SIG-M5 treated with dmso at 0.1 percent for 504 hours (cell line): ENCODE measurements around the gene ECHDC1.
"Not testable (repeated sequence)": the region's sequence is repeated elsewhere in the genome, so short reads cannot be mapped to it uniquely, and the experiment has no call there.

Source experiments
- DNase-seq: peaks from one replicate; lab custom pipeline; 2025; ENCODE audit not compliant: unreplicated experiment; lab: John Stamatoyannopoulos, UW

Gene ECHDC1

DNA sequence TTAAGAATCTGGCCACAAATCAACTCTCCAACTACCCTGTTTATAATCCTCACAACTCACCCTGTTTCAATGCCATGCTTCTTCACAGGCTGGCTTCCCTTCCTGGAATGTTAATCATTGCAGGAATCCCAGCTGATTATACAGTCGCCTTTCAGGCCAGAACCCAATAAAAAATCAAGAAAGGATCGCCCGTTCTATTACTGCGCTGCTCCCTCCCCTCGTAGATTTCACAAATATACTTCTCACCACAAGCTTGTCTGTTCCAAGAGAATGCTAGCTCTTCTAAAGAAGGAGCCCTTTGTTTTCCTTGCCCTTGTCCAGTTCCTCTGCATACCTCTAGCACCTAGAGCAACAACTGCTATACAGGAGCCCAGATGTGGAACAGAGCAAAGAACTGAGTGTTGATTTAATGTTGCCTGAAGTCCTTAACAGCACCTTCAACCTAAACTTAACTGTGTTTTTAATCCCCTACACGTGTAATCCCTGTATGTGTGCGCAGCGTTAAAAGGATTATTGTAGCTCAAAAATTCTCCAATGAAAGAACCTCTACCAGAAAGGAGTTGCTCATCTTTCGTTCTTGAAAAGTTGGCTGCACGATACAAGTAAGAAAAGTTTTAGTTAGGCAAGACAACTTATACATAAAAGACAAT, 988 bp downstream of the ECHDC1 start:
- DNase-seq: no peak

DNA sequence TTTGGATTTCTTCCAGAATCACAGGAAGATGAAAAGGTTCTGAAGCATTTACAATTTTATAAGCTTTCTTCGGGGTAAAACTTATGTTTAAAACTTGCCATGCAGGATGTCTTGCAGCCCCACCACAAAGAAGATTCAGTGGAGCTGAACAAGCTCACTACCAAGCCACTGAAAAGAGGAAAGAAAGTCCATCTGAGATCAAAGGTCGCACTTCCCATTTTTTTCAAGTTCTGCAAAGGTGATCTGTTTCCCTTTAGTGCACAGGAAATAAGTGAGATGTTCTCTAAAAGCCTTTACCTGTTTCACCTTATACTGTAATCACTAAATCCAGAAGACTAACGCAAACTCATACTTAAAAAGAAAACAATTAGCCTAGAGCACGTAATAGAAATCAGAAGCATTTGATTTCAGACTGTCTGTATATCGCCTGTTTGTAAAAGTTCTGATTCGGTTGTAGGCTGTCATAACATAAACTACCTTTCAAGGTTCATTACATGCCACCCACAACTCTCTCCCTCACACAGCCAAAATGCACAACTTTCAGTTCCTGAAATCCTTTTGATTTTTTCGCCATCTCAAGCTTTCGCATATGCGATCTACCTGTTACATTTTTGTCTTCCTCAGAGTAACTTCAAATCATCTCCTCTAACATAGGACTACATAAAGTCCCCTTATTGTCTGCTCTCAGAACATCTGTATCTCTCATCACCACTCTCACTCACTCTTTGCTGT, 1.8 kb downstream of the ECHDC1 start:
- DNase-seq: peak; percentile 33

DNA sequence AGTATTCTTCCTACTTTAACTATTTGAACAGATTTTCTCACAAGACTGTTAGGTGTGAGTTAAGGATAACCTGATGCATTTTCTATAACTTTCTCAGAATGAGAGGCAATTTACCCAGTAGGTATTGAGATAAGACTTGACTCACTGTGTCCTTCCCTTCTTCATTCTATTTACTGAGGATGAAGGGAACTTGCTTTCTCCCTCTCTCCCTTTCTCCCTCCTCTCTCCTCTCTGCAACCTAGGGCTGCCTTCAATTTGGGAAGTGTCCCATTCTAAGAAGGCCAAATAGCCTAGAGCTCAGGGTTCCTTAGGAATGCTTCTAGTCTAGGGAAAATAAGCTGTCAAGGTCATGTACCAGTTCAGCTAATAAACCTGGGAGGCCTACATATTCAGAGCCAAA, 3.2 kb downstream of the ECHDC1 start:
- DNase-seq: no peak

DNA sequence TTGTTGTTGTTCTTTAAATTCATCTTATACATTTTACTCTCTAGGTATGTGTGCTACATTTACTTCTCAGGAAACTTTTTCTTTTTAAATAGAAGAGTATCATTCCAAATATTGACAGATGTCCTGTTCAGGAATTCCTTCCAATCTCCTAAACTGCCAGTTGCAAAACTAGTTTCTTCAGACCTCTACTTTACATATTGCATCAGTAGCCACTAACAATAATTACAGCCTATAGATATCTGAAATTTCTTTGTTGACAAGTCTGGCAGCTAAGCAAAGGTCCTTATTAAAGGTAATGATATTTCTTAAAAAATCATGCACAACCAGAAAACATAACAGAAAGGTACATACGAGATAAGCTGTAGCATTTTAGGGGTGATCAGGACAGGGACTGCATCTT, 4.5 kb downstream of the ECHDC1 start:
- DNase-seq: no peak

DNA sequence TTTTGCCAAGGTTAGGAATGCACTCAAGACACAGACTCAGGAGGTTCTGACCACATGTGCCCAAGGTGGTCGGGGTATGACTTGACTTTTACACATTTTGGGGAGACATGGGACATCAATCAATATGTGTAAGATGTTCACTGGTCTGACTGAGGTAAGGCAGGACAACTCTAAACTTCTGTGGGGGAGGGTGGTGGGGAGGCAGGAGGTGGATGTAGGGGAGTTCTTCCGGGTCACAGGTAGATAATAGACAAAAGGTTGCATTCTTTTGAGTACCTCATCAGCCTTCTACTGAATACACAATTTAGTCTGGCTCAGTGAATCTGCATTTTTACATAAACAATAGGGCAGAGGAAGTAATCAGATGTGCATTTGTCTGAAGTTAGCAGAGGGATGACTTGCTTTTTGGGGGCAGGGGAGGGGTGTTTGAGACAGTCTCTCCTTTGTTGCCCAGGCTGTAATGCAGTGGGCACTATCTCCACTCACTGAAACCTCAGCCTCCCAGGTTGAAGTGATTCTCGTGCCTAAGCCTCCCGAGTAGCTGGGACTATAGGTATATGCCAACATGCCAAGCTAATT, 10.9 kb downstream of the ECHDC1 start:
- DNase-seq: no peak

DNA sequence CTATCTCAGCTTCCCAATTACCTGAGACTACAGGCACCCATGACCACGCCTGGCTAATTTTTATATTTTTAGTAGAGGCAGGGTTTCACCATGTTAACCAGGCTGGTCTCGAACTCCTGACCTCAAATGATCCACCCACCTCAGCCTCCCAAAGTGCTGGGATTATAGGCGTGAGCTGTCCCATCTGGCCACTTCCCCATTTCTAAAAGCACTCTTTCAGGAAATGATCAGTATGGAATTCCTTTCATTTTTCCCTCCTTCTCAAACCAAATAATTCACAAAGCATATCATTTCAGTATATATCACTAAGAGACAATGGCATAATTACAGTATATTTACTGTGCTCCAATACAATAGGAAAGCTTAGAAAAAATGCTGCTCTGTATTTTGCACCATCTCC, 12.2 kb downstream of the ECHDC1 start:
- DNase-seq: not testable (repeated sequence)

DNA sequence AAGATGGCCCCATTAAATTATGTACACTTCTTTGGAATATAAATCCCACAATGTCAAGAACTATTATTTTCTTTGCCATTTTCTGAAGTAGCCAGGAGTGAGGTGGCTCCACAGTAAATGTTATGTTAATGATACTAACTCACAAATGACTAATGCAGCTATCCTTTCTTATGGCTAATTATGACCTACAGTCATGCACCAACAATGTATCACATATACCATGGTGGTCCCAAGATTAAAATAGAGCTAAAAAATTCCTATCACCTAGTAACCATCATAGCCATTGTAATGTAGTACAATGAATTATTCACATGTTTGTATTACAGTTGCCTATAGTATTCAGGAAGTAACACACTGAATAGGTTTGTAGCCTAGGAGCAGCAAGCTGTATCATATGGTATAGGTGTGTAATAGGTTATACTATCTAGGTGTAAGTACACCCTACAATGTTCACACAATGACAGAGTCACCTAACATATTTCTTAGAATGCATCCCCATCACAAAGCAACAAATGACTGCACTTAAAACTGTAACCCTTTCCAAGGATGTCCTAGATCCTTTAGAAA, 15.3 kb downstream of the ECHDC1 start:
- no peak for DNase-seq

DNA sequence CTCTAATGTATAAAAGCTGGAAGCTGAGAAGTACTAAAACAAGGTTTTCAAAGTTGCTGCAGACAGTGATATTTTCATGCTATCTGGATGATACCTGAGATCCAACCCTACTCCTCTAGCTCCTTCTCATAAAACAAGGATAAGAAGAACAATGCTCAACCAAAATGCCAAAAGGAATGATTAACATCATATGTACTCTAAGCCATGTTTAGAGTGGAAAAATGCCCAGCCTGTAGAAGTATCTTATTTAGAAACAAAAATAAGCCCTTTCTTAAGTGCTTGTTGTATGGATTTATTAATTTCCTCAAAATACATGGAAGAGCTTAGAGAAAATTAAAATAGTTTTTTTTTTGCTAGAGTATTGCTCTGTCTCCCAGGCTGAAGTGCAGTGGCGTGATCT, 23.7 kb downstream of the ECHDC1 start:
- DNase-seq: no peak

DNA sequence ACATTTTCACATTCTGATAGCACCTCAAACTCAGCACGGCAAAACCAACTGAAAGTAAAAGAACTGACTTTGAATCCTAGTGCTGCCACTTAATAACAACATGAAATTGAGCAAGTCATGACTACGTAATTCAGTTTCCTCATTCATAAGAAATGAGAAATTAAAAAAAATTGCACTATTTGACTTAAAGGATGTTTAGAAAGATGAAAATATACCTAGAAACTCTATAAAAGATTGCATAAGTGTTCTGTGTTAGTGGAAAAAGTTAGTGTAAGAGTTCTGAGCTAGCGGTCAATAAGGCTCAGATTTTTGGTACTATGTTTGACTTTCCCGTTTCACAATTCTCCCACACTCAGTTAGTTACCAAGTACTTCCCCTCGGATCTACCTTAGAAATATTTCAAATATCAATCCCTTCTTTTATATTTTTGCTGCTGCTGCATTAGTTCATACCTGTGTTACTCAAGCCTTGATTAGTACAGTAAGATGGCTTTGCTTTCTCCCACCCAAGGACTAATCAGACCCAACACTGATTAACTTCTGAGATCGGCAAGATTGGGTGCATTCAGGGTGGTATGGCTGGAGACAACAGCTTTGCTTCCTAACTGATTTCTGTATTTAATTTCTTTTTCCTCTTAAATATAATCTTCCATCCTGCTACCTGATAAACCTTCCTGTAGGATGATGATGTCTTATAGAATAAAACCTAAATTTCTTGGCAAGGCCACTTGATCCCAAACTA, 25.9 kb downstream of the ECHDC1 start:
- DNase-seq: peak; percentile 31

DNA sequence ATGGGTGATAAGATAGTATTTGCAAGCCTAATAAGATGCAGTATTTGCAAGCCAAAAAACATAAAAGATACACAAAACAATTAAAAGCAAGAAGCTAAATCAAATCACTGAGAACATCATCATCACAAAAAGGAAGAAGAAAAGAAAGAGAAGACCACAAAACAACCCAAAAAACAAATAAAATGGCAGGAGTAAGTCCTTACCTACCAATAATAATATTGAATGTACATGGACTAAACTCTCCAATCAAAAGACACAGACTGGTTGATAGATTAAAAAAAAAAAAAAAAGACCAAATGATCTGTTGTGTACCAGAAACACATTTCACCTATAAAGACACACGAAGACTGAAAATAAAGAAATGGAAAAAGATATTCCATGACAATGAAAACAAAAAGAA, 37.7 kb downstream of the ECHDC1 start:
- no peak for DNase-seq

DNA sequence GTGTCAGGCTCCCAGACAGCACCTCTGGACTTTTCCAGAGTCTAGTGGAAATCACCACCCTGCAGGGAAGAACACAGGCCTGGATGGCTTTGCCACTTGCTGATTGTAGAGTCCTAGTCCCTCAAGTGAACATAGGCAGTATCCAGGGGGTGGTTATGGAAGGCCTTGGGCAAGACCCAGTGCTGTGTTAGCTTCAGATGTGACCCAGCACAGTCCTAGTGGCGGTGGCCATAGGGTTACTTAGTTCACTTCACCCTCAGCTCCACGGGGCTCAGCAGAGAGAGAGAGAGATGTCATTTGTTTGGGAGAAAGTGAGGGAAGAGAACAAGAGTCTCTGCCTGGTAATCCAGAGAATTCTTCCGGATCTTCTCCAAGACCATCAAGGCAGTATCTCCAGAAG, 39.5 kb downstream of the ECHDC1 start:
- DNase-seq: no peak

DNA sequence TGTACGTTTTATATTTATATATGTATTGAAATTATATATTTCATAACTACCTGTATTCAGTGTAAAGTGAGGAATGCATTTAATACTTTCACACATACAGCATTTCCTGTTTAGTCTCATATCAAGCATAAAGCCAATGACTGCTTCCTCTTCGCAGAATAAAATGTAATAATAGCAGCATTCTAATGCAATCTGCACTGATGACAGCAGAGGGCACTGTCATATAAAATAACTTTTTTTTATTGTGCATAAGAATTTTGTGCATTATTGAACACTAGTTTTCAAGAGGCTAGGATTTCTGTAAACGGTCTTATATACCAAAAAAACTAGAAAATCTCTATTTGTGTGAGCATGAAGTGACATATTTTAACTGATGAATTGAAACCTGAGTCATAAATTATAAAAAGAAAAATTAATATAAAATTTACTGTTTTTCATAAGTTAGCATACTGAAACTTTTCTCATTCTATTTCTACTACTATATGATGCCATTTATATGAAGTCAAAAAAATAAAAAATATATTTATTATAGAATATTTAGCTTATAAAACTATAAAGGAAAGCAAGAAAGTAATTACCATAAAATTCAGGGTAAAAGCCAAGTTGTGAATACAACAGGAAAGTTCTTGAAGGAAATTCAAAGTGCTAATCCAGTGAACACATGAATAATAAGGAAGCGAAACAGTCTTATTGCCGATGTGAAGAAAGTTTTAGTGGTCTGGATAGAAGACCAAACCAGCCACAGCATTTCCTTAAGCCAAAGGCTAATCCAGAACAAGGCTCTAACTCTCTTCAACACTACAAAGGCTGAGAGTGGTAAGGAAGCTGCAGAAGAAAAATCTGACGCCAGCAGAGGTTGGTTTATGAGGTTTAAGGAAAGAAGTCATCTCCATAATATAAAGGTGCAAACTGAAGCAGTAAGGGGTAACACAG, 40.4 kb downstream of the ECHDC1 start:
- peak; percentile 84 for DNase-seq

DNA sequence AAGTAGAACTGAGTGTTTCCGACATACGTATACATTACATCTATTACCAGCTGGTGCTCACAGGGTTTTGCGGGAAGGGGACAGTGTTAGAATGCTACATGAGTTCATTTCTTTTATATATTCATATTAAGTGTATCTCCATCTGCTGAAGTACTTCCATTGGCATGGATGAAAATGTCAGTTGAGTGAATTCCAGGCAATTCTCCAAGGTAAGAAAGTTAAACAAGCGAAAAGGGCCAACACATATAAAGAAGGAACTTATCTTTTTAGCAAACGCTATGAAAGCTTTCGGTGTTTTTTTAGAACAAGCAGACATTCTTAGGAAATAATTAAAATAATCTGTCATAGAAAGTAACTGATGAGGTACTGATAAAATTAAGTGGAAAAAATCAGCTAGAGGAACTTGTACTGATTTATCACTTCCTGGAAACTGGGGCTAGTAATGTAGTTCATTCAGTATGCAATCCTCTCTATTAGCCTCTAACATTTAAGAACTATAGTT, 42.2 kb downstream of the ECHDC1 start:
- DNase-seq: no peak

DNA sequence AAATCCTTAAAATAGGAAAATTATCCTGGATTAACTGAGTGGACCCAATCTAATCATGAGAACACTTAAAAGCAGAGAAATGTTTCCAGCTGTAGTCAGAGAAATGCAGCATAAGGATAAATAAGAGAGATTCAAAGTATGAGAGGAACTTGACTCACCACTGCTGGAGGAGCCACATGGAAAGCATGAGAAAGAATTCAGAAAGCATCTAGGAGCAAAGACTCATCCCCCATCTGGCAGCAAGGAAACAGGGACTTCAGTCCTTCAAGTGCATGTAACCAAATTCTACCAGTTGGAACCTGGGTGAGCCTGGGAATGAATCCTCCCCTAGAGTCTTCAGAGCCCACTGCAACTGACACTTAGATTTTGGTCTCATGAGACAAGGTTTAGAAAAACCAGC, 43.0 kb downstream of the ECHDC1 start:
- DNase-seq: no peak

DNA sequence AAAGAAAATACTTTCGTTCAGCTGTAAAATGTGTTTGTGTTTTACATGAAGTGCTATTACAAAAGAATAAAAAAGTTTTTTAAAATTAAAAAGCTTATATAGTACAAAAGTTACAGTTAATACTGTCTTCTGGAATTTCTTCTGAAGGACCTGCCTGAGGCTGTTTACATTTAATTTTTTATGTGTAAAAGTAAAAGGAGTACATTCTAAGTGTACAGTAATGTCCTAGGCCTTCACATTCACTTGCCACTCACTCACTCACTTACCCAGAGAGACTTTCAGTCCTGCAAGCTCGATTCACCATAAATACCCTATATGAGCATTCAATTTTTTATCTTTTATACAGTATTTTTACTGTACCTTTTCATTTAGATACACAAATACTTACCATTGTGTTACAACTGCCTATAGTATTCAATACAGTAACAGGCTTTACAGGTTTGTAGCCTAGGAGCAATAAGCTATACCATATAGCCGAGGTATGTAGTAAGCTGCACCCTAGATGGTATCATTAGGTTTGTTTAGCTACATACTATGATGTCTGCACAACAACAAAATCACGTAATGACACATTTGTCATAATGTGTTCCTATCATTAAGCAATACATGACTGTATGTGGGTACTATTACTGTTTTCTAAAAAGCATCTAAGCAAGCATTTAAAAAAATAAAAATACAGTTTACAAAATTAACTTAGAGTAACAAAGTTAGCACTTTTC, 43.7 kb downstream of the ECHDC1 start:
- DNase-seq: no peak

DNA sequence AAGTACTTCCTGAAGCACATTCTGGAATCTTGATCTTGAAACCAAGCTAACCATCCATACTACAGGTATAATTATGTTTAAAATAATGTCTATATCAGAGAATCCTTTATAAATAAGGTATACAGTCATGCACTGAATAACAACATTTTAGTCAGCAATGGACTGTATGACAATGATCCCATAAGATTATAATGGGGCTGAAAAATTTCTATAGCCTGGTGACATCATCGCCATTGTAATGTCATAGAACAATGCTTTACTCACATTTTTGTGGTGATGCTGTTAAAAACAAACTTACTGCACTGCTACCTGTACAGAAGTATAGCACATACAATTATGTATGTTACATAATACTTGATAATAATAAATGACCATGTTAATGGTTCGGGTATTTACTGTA, 44.9 kb downstream of the ECHDC1 start:
- no peak for DNase-seq

DNA sequence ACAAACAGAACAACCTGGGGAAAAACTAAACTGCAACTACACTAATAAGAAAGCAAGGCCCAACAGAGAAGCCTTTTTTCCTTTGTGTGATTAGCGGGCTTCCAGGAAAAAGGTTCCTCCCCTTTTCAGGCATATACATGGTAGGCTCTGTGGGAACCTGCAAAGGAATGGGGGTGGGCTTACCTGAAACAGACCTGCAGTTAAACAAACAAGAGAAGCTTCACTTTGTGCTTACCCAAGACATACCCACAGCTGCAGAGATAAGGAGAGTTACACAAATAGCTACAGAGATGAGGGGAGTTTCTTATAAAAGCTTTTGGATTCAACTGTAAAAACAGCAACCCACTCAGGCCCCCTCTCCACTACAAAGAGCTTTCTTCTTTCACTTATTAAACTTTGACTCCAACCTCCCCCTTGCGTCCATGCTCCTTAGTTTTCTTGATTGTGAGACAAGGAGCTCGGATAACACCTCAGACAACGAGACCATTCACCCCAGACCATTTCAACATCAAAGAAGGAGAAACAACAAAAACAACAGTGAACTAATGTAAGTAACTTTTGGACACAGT, 45.8 kb downstream of the ECHDC1 start:
- DNase-seq: no peak

DNA sequence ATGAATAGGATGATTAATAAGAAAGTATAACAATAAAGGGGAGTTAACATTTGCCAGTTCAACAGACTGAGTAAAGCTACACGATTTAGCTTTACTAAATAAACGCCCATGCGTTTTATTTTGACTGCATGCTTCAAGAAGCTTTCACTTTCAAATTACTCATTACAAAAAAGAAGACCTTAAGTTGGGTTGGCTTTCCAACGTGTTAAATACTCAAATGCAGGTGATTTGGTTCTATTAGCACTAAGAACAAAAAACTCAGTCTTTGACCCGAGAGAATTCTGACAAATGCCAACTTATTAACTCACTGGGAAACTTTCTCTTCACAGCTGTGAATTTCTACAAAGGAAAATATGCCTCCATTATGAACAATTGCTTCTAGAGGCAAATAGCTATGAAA, 51.9 kb downstream of the ECHDC1 start:
- DNase-seq: no peak
